Activated CD8-positive, alpha-beta T cell treated with anti-CD3 and anti-CD28 coated beads, Interleukin-2, amount 10 ng/mL, durations not matched to agents 7 days and 5 days (primary cell): ENCODE measurements around the gene ARID3A. TPM values are rescaled to one million over a fixed set of nuclear protein-coding genes. Genes with fewer than 3 reads are reported as not detected.
"Not testable (repeated sequence)": the region's sequence is repeated elsewhere in the genome, so short reads cannot be mapped to it uniquely, and the experiment has no call there.

Source experiments
- ATAC-seq: fragments of 150-1000 bp; cut with Tn5 transposase; one replicate; pipeline ENCODE4 v1.10.0; 2021; ENCODE audit warnings: moderate library complexity
- CTCF ChIA-PET: fragments of 350-600 bp; sonication (Branson Sonifier 250); formaldehyde crosslinking; loops from one replicate; lab custom pipeline; 2021; ENCODE audit warnings: antibody characterized with exemption; lab: Charles Lee
- POLR2A ChIA-PET: fragments of 350-600 bp; sonication (Branson Sonifier 250); formaldehyde crosslinking; loops from one replicate; lab custom pipeline; 2021; ENCODE audit warnings: antibody characterized with exemption; lab: Charles Lee
- DNase-seq: peaks from one replicate; pipeline ENCODE4 v3.0.0-alpha.2; 2020
- H3K27ac Mint-ChIP-seq: one replicate; pipeline ENCODE4 v1.8.0; 2021; ENCODE audit warnings: mild to moderate bottlenecking, mixed read lengths
- H3K27me3 Mint-ChIP-seq: one replicate; pipeline ENCODE4 v1.8.0; 2021; ENCODE audit warnings: low read depth, mixed read lengths
- H3K36me3 Mint-ChIP-seq: one replicate; pipeline ENCODE4 v1.8.0; 2021; ENCODE audit warnings: low read depth, mixed read lengths
- H3K4me1 Mint-ChIP-seq: one replicate; pipeline ENCODE4 v1.8.0; 2021; ENCODE audit warnings: low read depth, mixed read lengths
- H3K4me3 Mint-ChIP-seq: one replicate; pipeline ENCODE4 v1.8.0; 2021; ENCODE audit warnings: mild to moderate bottlenecking, mixed read lengths
- H3K9me3 Mint-ChIP-seq: one replicate; pipeline ENCODE4 v1.8.0; 2022; ENCODE audit warnings: mixed read lengths; ENCODE audit not compliant: insufficient read depth
- total RNA-seq, 2 experiments: library from RNA; stranded (reverse); gene quantifications; one replicate each; pipeline ENCODE4 v1.2.3, GENCODE V29; 2021

Gene ARID3A
- total RNA-seq = 10 to 100 TPM; 26.7 to 27.7 TPM

GRCh38 chr19:925526-926322 lies at the start of gene ARID3A:
ARID3A (plus strand) TSS chr19:926035; CDS start chr19:929529, 3,494 bp downstream.
- ChIA-PET POLR2A (interaction anchor here (0.7 to 1.2 kb wide), 2 partner anchors 58 to 63 kb away, joined by 3 to 7 read pairs; partner anchors contain the start of gene WDR18), CTCF (interaction anchor here (6.7 kb wide), 1 partner anchor 57 kb away, joined by 125 read pairs; the partner anchor contains the start of gene WDR18)
- peaks cover 6% of the 10 kb centered on the region for H3K36me3 Mint-ChIP-seq
- peaks cover 18% of the 10 kb centered on the region for H3K4me1 Mint-ChIP-seq
- peak within 1 kb of the TSS; percentile 89 for H3K27ac Mint-ChIP-seq
- peak within 1 kb of the TSS; percentile 79 for H3K4me3 Mint-ChIP-seq
- ATAC-seq (peak; percentile 68), DNase-seq (peak; percentile 83)
- H3K9me3 Mint-ChIP-seq = no peaks in the 10 kb centered on the region
- no peaks in the 10 kb centered on the region for H3K27me3 Mint-ChIP-seq

GRCh38 chr19:876089-876488 lies 49.7 kb upstream of the ARID3A start:
- DNase-seq (no peak), ATAC-seq (no peak)
- Mint-ChIP-seq H3K27me3 (no peaks in the 10 kb centered on the region), H3K9me3 (no peaks in the 10 kb centered on the region), H3K36me3 (peaks cover 17% of the 10 kb centered on the region), H3K27ac (no peak overlapping the region), H3K4me1 (peaks cover 11% of the 10 kb centered on the region), H3K4me3 (no peak overlapping the region)
- CTCF ChIA-PET = interaction anchor here (0.6 kb wide), 1 partner anchor 71 kb away, joined by 3 read pairs; no protein-coding TSS in a partner anchor
- POLR2A ChIA-PET = no interaction called here

- CTCF ChIA-PET = interaction anchor here (1.0 kb wide), 1 partner anchor 13 kb away, joined by 3 read pairs; no protein-coding TSS in a partner anchor
- POLR2A ChIA-PET = interaction anchor here (1.1 kb wide), 1 partner anchor 91 kb away, joined by 4 read pairs; no protein-coding TSS in a partner anchor
- Mint-ChIP-seq H3K4me3 (no peak overlapping the region), H3K9me3 (no peaks in the 10 kb centered on the region), H3K36me3 (peaks cover 21% of the 10 kb centered on the region), H3K27ac (no peak overlapping the region), H3K27me3 (no peaks in the 10 kb centered on the region), H3K4me1 (peaks cover 8% of the 10 kb centered on the region)
- DNase-seq = no peak
- no peak for ATAC-seq
Observed at GRCh38 chr19:876780-877314, 49.0 kb upstream of the ARID3A start.

GRCh38 chr19:877992-878660 lies 47.7 kb upstream of the ARID3A start:
- H3K9me3 Mint-ChIP-seq, H3K27me3 Mint-ChIP-seq, DNase-seq, H3K4me3 Mint-ChIP-seq, H3K4me1 Mint-ChIP-seq, H3K27ac Mint-ChIP-seq, ATAC-seq: not testable (repeated sequence)
- CTCF ChIA-PET = interaction anchor here (1.0 kb wide), 1 partner anchor 15 kb away, joined by 3 read pairs; no protein-coding TSS in a partner anchor
- POLR2A ChIA-PET = interaction anchor here (1.1 kb wide), 1 partner anchor 92 kb away, joined by 4 read pairs; no protein-coding TSS in a partner anchor
- peaks cover 20% of the 10 kb centered on the region for H3K36me3 Mint-ChIP-seq

GRCh38 chr19:878751-879561 lies 46.9 kb upstream of the ARID3A start:
- Mint-ChIP-seq H3K27ac (peak overlapping the region; percentile 5), H3K36me3 (peaks cover 24% of the 10 kb centered on the region)
- CTCF ChIA-PET = interaction anchor here (0.6 kb wide), 1 partner anchor 15 kb away, joined by 4 read pairs; no protein-coding TSS in a partner anchor
- not testable (repeated sequence) for H3K9me3 Mint-ChIP-seq, DNase-seq, ATAC-seq, H3K4me1 Mint-ChIP-seq, H3K4me3 Mint-ChIP-seq, H3K27me3 Mint-ChIP-seq
- POLR2A ChIA-PET = interaction anchor here (0.6 to 1.3 kb wide), 2 partner anchors 13 to 40 kb away, joined by 3 read pairs; no protein-coding TSS in a partner anchor

- Mint-ChIP-seq H3K27ac (peak overlapping the region; percentile 5), H3K4me3 (no peak overlapping the region), H3K36me3 (peaks cover 24% of the 10 kb centered on the region), H3K27me3 (no peaks in the 10 kb centered on the region), H3K9me3 (no peaks in the 10 kb centered on the region), H3K4me1 (no peaks in the 10 kb centered on the region)
- ChIA-PET CTCF (no interaction called here), POLR2A (interaction anchor here (1.3 kb wide), 1 partner anchor 12 kb away, joined by 3 read pairs; no protein-coding TSS in a partner anchor)
- no peak for ATAC-seq
- DNase-seq = no peak
Observed at GRCh38 chr19:879711-880438, 46.0 kb upstream of the ARID3A start.

- CTCF ChIA-PET = interaction anchor here (1.2 kb wide), 1 partner anchor 18 kb away, joined by 4 read pairs; no protein-coding TSS in a partner anchor
- no peak overlapping the region for H3K27ac Mint-ChIP-seq
- POLR2A ChIA-PET = interaction anchor here (0.6 to 1.5 kb wide), 2 partner anchors 12 to 255 kb away, joined by 3 to 5 read pairs; partner anchors contain the start of genes MED16 and RNU6-9
- peaks cover 20% of the 10 kb centered on the region for H3K36me3 Mint-ChIP-seq
- H3K4me1 Mint-ChIP-seq = peaks cover 2% of the 10 kb centered on the region
- DNase-seq (no peak), ATAC-seq (no peak)
- no peaks in the 10 kb centered on the region for H3K27me3 Mint-ChIP-seq
- H3K4me3 Mint-ChIP-seq = no peak overlapping the region
- H3K9me3 Mint-ChIP-seq = no peaks in the 10 kb centered on the region
Observed at GRCh38 chr19:881385-882071, 44.3 kb upstream of the ARID3A start.

- H3K9me3 Mint-ChIP-seq = no peaks in the 10 kb centered on the region
- no peak overlapping the region for H3K4me3 Mint-ChIP-seq
- no peaks in the 10 kb centered on the region for H3K27me3 Mint-ChIP-seq
- ATAC-seq (no peak), DNase-seq (no peak)
- peaks cover 6% of the 10 kb centered on the region for H3K4me1 Mint-ChIP-seq
- H3K27ac Mint-ChIP-seq = no peak overlapping the region
- H3K36me3 Mint-ChIP-seq = peaks cover 23% of the 10 kb centered on the region
- POLR2A ChIA-PET = interaction anchor here (1.5 to 1.7 kb wide), 2 partner anchors 10 to 24 kb away, joined by 5 to 6 read pairs; partner anchors contain the start of genes MED16 and RNU6-9
- CTCF ChIA-PET = interaction anchor here (1.2 kb wide), 1 partner anchor 19 kb away, joined by 4 read pairs; no protein-coding TSS in a partner anchor
Observed at GRCh38 chr19:882871-883497, 42.9 kb upstream of the ARID3A start.

- Mint-ChIP-seq H3K27ac (no peak overlapping the region), H3K4me1 (peaks cover 10% of the 10 kb centered on the region), H3K9me3 (no peaks in the 10 kb centered on the region), H3K4me3 (no peak overlapping the region), H3K27me3 (no peaks in the 10 kb centered on the region), H3K36me3 (peaks cover 23% of the 10 kb centered on the region)
- ChIA-PET CTCF (no interaction called here), POLR2A (interaction anchor here (1.7 kb wide), 1 partner anchor 23 kb away, joined by 6 read pairs; no protein-coding TSS in a partner anchor)
- DNase-seq (no peak), ATAC-seq (no peak)
Observed at GRCh38 chr19:883661-884211, 42.1 kb upstream of the ARID3A start.
